Vagina (tissue), 2 donors: ENCODE data around the gene CLDN34.

ENCODE experiments used
- POLR2A ChIP-seq, 2 donors: fragments of 450-650 bp; IDR thresholded peaks; one replicate each; pipeline ENCODE4 v1.6.1; 2017; ENCODE audit warnings: antibody characterized with exemption in 2 of 2, mild to moderate bottlenecking in 2 of 2, moderate library complexity in 2 of 2
- TF ChIP-seq, protein P1 (sequence below), 3 experiments: fragments of 450-650 bp in 2 of 3; fragments of 200-600 bp in 1 of 3; sonication (generic) in 1 of 3; IDR thresholded peaks; one replicate each; pipeline ENCODE4 v1.5.1; 2017 to 2019; ENCODE audit warnings: antibody characterized with exemption in 3 of 3, mild to moderate bottlenecking in 2 of 3, moderate library complexity in 2 of 3

DNA sequence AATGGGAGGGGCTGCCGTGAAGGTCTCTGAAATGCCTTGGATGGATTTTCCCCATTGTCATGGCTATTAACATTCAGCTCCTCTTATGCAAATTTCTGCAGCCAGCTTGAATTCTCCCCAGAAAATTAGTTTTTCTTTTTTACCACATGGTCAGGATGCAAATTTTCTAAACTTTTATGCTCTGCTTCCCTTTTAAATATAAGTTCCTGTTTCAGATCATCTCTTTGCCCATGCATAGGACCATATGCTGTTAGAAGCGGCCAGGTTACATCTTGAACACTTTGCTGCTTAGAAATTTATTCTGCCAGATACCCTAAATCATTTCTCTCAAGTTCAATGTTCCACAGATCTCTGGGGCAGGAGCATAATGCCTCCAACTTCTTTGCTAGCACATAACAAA is 13.8 kb upstream of the CLDN34 start:
- TF ChIP-seq, protein P1, sequence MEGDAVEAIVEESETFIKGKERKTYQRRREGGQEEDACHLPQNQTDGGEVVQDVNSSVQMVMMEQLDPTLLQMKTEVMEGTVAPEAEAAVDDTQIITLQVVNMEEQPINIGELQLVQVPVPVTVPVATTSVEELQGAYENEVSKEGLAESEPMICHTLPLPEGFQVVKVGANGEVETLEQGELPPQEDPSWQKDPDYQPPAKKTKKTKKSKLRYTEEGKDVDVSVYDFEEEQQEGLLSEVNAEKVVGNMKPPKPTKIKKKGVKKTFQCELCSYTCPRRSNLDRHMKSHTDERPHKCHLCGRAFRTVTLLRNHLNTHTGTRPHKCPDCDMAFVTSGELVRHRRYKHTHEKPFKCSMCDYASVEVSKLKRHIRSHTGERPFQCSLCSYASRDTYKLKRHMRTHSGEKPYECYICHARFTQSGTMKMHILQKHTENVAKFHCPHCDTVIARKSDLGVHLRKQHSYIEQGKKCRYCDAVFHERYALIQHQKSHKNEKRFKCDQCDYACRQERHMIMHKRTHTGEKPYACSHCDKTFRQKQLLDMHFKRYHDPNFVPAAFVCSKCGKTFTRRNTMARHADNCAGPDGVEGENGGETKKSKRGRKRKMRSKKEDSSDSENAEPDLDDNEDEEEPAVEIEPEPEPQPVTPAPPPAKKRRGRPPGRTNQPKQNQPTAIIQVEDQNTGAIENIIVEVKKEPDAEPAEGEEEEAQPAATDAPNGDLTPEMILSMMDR (IDR thresholded peaks at IDR 0.05), result no peak
- TF ChIP-seq POLR2A (IDR thresholded peaks at IDR 0.05), result no peak
